ENCODE results near the gene NSG1. TPM values are rescaled to one million over a fixed set of nuclear protein-coding genes. Genes with fewer than 3 reads are reported as not detected.

The NSG1 gene
- total and polyA plus RNA-seq, 2 of the 8 experiments (the other 6 are each of a cell fraction or from before 2014, with no cell fraction given), result 35.7 to 61.4 TPM

- Histone ChIP-seq H3K9ac (replicated peaks in 1 of 4; ENCODE audit: extremely low read depth in 1 of 4, low read depth in 3 of 4, low read length in 3 of 4) (no peak overlapping the region), H2BK5ac (ENCODE audit: low read depth, low read length) (no peak overlapping the region), H4K5ac (ENCODE audit: insufficient read length, low read depth, low read length) (no peak overlapping the region), H3K9me3 (ENCODE audit: insufficient read depth in 2 of 2, low read depth in 1 of 2, low read length in 1 of 2) (no peaks in the 10 kb centered on the region), H2AK5ac (ENCODE audit: low read depth, low read length) (no peak overlapping the region), H4K20me1 (replicated peaks in 1 of 2; ENCODE audit: control insufficient read depth in 1 of 2, insufficient read depth in 2 of 2, low read length in 2 of 2) (no peaks in the 10 kb centered on the region), H4K8ac (ENCODE audit: extremely low read depth, insufficient read depth, low read length) (no peak overlapping the region), H3K4me1 (replicated peaks in 1 of 4; ENCODE audit: control insufficient read depth in 3 of 4, insufficient read depth in 4 of 4, low read length in 3 of 4) (no peaks in the 10 kb centered on the region; a peak in 1 of 7 replicates), H3K36me3 (ENCODE audit: control insufficient read depth in 2 of 4, insufficient read depth in 4 of 4, low read length in 3 of 4) (no peaks in the 10 kb centered on the region), H3K4me2 (ENCODE audit: insufficient read depth in 1 of 2, low read depth in 2 of 2, low read length in 2 of 2) (no peak overlapping the region), H2BK120ac (replicated peaks; ENCODE audit: low read depth, low read length) (no peak overlapping the region), H2AFZ (ENCODE audit: low read length) (no peak overlapping the region), H3K27me3 (replicated peaks in 1 of 4; ENCODE audit: control insufficient read depth in 3 of 4, extremely low read depth in 1 of 4, insufficient read depth in 3 of 4, low read length in 3 of 4) (peaks cover 0 to 1% (median 0%) of the 10 kb centered on the region in 4 experiments; a peak in 2 of 7 replicates), H4K91ac (replicated peaks; ENCODE audit: insufficient read length, low read length) (no peak overlapping the region), H3K4ac (replicated peaks; ENCODE audit: insufficient read length, low read depth, low read length) (no peak overlapping the region), H3K79me1 (ENCODE audit: low read depth, low read length) (no peaks in the 10 kb centered on the region; the same call in 1 of the 2 replicates), H3K27ac (ENCODE audit: low read depth, low read length) (no peak overlapping the region), H3K14ac (ENCODE audit: insufficient read length) (no peak overlapping the region), H2BK12ac (ENCODE audit: low read depth, low read length) (no peak overlapping the region), H3K23ac (ENCODE audit: insufficient read length) (no peak overlapping the region), H3K23me2 (ENCODE audit: low read depth, low read length) (no peaks in the 10 kb centered on the region; the same call in 1 of the 2 replicates), H3K4me3 (ENCODE audit: extremely low read depth in 1 of 4, insufficient read depth in 2 of 4, low read depth in 3 of 4, low read length in 4 of 4) (no peak overlapping the region), H3K56ac (replicated peaks; ENCODE audit: insufficient read length, low read depth, low read length) (no peak overlapping the region), H3K18ac (ENCODE audit: extremely low read depth, low read length) (no peak overlapping the region), H3K79me2 (ENCODE audit: control insufficient read depth in 1 of 2, insufficient read depth in 2 of 2, low read length in 2 of 2) (no peaks in the 10 kb centered on the region), H2BK20ac (ENCODE audit: low read length) (no peak overlapping the region), H2BK15ac (ENCODE audit: low read length) (no peak overlapping the region)
- ChIA-PET CTCF (ENCODE audit: partially characterized antibody) (interaction anchor here (1.3 to 2.6 kb wide), 2 partner anchors 10 to 371 kb away, joined by 3 to 9 read pairs; no protein-coding TSS in a partner anchor), POLR2A (ENCODE audit: partially characterized antibody) (no interaction called here)
- FAIRE-seq (no peak), DNase-seq (ENCODE audit: low read depth in 1 of 2, low spot score in 2 of 2) (no peak)
- WGBS, 2 experiments (ENCODE audit: extremely low coverage in 1 of 2, insufficient coverage in 1 of 2, insufficient read length in 1 of 2, insufficient replicate concordance in 2 of 2, low coverage in 1 of 2, low lambda C conversion rate in 2 of 2, missing lambda C conversion rate in 1 of 2), result 83% methylated on average over 6 of the region's 6 CpGs; no CpG with 5 or more reads in 1 of the 2 experiments
- TF ChIP-seq ATF2 (IDR thresholded peaks at IDR 0.05; ENCODE audit: low read length) (no peak), SP2 (IDR thresholded peaks at IDR 0.05; ENCODE audit: low read length) (no peak), RXRA (IDR thresholded peaks at IDR 0.05; ENCODE audit: insufficient read depth, low read depth, low read length) (no peak), SAP30 (IDR thresholded peaks at IDR 0.05; ENCODE audit: insufficient read depth, insufficient replicate concordance, low read length) (no peak), CHD1 (IDR thresholded peaks at IDR 0.05; ENCODE audit: low read depth, low read length) (no peak), MAFK (IDR thresholded peaks at IDR 0.05; ENCODE audit: low read depth, low read length) (no peak), BRCA1 (IDR thresholded peaks at IDR 0.05; ENCODE audit: low read depth, low read length) (no peak), SIN3A (conservative IDR thresholded peaks at IDR 0.05 in 1 of 2, IDR thresholded peaks at IDR 0.05 in 1 of 2; ENCODE audit: low read depth in 1 of 2, low read length in 2 of 2) (no peak), EZH2 (IDR thresholded peaks at IDR 0.05; ENCODE audit: low read depth, low read length, severe bottlenecking) (no peak), JUN (IDR thresholded peaks at IDR 0.05; ENCODE audit: low read depth, low read length) (no peak), GABPA (IDR thresholded peaks at IDR 0.05; ENCODE audit: borderline replicate concordance, insufficient read depth, low read length) (no peak)
Observed at GRCh38 chr4:4374388-4375098, 12.4 kb upstream of the NSG1 start.

All from H1 (cell line).